NCI-H2196 treated with DMSO at 0.1 percent for 48 hours (cell line): Measurements from ENCODE around the gene NOC2L.
"Not testable (repeated sequence)": the region's sequence is repeated elsewhere in the genome, so short reads cannot be mapped to it uniquely, and the experiment has no call there.

Experiments used
- DNase-seq: peaks from one replicate; lab custom pipeline; 2025; ENCODE audit not compliant: unreplicated experiment; lab: John Stamatoyannopoulos, UW

NOC2L gene

DNA sequence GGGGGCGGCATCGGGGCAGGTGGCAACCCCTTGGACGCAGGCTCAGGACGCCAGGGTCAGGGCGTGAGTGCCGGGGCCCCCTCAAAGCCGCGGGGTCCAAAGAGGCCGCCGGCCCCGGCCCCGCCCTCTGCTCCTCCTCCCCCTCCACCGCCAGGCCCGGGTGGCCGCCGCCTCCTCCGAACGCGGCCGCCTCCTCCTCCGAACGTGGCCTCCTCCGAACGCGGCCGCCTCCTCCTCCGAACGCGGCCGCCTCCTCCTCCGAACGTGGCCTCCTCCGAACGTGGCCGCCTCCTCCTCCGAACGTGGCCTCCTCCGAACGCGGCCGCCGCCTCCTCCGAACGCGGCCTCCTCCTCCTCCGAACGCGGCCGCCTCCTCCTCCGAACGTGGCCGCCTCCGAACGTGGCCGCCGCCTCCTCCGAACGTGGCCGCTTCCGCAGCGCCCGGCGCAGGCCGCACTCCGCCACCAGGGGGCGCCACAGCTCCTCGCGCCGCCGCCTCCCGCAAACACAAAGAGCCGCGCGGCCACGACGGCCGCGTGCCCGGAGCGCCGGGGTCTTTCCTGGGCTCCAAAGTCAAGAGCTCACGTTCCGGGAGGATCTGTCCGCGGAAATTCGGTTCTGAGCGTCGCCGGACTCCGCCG lies 54.6 kb downstream of the NOC2L start:
- DNase-seq = peak; percentile 74

DNA sequence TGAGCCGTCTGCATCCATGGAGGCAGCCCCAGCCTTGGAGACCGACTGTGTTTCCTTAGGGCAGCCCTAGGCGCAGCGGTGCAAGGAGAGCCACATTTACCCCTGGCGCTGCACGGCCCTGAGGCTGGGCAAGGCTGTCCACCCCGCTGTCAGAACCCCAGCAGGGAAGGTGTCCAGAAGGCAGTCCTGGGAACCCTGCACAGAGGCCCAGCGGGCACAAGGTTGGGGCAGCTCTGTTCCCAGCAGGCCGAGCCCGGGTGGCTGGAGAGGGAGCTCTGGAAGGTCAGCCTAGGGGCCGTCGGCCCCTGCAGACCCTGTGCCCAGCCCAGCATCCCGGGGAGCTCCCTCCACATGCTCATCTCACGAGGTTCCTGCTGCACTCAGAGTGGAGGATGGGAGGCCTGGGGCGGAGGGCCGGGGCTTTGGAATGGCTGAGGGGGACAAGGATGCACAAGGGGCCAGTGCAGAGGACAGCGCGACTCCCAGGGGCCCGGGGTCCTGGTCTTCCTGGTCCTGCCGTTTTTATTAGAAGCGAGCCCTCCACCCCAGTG lies 55.3 kb downstream of the NOC2L start:
- no peak for DNase-seq

DNA sequence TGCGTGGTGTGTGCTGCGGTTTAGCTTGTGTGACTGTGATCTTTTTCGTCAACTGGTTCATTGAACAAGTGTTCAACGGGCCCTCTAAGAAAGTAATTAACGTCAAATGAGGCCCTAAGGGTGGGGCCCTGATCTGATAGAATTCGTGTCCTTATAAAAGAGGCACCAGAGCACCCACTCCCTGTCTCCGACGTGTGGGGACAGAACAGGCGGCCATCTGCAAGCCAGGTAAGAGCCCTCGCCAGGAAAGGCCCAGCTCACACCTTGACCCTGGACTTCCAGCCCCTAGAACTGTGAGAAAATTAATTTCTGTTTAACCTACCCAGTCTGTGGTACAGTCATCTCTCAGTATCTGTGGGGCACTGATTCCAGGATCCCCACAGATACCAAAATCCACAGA lies 55.8 kb downstream of the NOC2L start:
- DNase-seq = no peak

GRCh38 chr1:902802-903201 lies 56.3 kb downstream of the NOC2L start:
- DNase-seq = no peak

DNA sequence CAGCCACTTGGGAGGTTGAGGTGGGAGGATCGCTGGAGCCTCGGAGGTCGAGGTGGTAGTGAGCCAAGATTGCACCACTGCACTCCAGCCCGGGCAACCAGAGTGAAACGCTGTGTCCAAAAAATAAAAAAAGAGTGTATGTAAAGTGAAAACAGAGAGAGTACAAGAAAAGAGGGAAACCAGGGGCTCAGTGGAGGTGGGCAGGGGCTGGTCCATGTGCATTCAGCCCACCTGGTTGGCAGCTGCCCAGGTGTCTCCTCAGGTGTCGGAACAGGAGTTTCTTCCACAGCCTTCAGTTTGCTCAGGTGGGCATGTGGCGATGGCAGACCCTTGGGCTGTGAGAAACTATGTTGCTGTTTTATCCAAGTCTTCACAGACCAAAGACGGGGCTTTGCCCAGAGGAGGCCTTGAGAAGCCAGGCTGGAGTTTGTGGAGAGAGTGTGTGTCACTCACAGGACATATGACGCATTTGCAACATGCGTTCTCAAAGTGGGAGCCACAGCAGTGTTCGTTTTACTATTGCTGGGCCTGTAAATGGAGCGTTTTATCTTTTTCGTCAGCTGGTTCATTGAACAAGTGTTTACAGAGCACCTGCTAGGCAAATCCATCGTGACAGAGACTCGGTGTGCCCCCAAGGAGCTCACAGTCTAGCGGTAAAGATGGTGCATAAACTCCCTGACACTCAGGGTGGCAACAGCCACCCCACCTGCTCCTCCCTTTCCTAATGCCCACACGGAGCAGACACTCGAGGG lies 57.8 kb downstream of the NOC2L start:
- DNase-seq = no peak

GRCh38 chr1:899636-900317 lies 59.3 kb downstream of the NOC2L start:
- DNase-seq = no peak

DNA sequence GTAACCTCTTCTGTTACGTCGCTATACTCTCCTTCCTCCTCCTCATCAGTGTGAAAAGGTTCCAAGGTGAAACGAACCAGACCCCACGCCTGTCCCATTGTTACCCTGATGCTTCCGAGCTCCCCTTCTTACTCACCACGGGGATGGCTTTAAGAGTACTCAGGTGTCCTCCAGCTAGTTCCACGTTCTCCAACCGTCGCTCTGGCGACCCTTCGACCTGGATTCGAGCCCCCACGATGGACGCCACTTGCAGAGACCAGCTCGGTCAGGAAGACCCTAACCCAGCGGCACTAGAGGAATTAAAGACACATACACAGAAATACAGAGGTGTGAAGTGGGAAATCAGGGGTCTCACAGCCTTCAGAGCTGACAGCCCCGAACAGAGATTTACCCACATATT lies 61.1 kb downstream of the NOC2L start:
- not testable (repeated sequence) for DNase-seq

DNA sequence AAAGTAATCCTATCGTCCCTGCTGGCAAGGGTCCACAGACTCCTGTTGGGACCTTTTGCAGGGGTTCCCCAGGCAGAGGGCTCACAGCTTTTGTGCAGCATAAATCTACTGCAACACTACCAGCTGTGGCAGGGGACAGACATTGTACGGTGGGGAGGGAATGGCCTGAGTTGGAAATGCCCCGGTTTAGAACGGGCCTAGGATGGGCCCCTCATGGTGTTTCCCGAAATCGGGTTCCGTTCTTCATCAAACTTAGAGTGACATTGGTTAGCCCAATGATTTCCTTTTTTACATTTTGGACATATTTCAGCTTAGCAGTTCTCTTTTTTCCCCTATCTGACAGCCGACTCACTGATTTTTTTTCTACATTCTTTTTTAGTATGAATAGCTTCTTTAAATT lies 61.8 kb downstream of the NOC2L start:
- DNase-seq = no peak
